ENCODE data around the gene MYO18A.

- TF ChIP-seq CTCF (conservative IDR thresholded peaks at IDR 0.05) (no peak), ZFX (IDR thresholded peaks at IDR 0.05) (no peak)
Observed at GRCh38 chr17:29102741-29103181, 77.4 kb downstream of the MYO18A start.

All from C4-2B (cell line).